ENCODE measurements around the gene ZNF423.

Gene ZNF423

GRCh38 chr16:49747654-49748053 lies 108.3 kb downstream of the ZNF423 start:
- no peak for DNase-seq

DNA sequence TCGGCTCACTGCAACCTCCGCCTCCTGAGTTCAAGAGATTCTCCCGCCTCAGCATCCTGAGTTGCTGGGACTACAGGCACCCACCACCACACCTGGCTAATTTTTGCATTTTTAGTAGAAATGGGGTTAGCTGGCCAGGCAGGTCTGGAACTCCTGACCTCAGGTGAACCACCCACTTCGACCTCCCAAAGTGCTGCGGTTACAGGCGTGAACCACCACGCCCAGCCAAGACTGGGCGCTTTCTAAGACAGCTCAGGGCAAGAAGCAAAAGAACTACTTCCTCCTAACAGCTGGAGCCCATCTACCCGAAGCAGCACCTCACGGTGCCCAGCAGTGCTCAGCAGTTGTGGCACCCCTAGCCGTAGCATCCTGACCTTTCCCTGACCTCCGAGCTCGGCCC lies 109.4 kb downstream of the ZNF423 start:
- DNase-seq, result no peak

DNA sequence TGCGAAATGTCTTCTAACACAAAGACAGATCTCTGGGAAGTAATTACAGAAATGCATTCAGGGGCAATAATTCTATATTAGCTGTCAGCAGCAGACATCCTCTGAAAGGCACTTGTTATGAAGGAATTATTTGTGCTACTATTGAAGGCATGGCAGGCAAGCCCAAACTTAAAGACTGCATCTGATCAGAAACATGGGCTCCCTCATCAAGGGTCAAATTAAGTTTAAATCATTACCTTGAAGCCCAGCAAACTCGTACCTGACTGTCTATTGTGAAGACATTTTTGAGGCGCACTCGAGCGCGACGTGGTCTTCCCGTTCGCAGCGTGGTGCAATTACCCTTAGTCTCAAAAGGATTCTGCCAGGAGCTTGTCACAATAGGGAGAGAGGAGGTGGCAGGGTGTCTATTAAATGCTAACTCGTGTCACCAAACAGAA lies 110.6 kb downstream of the ZNF423 start:
- DNase-seq, result no peak

DNA sequence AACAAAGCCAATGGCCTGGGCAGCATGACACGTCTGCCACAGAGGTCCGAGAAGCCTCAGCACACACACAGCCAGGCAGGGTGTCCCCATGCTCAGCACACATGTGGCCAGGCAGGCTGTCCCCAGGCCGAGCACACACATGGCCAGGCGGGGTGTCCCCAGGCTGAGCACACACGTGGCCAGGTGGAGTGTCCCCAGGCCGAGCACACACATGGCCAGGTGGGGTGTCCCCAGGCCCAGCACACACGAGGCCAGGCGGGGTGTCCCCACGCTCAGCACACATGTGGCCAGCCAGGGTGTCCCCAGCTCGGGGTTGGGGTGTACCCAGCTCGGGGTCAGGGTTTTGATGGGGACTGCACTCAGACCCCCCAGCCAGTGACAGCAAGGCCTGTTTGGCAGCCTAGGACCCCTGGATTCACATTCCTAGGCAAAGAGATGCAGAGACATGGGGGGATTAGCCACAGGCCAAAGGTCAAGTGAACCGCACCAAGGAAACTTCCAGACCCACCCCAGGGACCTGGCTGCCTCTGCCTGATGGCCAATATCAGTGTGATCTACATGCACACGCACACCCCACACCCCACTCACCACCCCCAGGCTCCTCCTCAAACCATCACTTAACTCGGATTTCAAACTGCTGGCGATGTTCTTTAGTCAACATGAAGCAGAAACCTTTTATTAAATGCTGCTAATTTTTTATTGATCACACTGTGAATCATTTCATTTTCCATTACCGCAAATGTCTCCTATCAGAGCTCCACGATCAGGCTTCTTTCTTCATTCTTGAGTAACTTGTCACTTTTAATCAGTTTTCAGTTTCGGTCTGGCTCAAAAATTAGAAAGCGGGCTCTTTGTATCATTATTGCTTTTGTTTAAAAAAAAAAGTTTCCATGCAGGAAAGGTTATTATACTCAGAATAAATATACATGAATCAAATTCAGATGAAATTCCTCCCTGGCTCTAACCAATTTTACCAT lies 111.4 kb downstream of the ZNF423 start:
- DNase-seq, result no peak

- no peak for DNase-seq
These were observed 112.3 kb downstream of the ZNF423 start for GRCh38 chr16:49743658-49744057.

- DNase-seq, result no peak
These were observed 112.8 kb downstream of the ZNF423 start for GRCh38 chr16:49743203-49743464.

DNA sequence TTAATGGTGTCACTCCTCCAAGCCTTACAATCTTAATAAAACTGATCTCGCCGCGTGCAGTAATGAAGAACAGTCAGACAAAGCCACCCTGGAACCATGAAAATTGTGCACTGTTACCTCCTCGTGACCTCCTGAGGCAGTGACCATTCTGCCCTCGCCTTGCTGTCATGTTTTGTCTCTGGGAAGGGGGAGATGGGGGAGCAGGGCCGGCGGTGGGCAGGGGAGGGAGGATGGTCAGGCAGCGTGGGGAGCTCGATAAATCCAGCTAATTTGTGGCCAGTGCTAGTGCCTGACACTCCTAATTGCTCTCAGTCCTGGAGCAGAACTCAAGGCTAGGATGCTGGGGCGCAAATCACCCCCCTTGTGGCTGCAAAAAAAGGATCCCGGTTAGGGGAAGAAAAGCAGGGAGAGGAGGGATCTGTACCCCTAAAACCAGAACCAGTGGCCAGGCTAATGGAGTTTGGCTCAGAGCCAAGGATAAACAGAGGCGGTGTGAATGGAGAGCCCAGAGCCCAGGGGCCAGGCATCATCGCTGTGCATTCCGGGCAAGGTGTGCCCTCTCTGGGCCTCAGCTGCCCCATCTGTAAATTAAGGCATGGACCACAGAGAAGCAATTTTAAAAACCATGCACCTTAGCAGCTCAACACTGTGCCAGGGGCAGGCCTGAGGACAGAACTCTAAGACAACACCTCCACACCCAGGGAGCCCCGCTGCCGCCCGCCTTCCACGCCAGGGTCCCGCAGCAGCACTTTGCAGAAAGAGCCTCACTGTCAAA lies 113.3 kb downstream of the ZNF423 start:
- DNase-seq, result no peak

DNA sequence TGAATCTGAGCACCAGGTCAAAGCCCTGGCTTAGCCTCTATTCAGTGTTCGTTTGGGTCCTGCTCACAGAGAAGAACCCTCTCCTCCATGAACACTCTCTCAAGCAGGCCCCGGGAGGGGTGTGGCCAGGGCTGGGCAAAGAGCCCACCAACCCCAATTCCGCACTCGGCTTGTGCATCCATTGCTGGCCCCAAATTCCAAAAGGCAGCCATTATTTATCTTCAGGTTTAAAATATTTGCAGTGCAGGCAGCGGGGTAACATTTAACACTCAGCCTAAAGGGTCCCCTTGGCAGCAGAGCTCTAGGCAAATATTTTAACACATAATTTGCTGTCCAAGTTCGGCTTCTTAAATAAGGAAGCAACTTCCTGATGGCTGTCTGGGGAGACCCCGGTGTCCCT lies 115.7 kb downstream of the ZNF423 start:
- no peak for DNase-seq

GRCh38 chr16:49739381-49739780 lies 116.5 kb downstream of the ZNF423 start:
- no peak for DNase-seq

DNA sequence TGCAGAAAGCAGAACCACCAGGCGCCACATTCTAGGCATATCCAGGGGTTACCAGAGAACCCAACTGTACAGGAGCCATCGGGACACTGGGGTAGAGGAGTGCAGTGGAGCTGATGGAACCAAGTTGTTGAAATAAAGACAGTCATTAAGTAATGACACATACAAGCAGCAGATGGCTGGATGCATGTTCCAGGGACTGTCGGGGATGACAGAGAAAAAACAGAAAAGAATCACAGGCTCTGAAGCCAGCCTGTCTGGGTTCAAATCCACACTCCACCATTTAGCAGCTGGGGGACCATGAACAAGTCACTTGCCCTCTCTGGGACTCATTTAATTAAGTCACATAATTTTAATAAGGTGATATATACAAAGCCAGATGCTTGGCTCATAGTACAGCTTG lies 117.1 kb downstream of the ZNF423 start:
- no peak for DNase-seq

DNA sequence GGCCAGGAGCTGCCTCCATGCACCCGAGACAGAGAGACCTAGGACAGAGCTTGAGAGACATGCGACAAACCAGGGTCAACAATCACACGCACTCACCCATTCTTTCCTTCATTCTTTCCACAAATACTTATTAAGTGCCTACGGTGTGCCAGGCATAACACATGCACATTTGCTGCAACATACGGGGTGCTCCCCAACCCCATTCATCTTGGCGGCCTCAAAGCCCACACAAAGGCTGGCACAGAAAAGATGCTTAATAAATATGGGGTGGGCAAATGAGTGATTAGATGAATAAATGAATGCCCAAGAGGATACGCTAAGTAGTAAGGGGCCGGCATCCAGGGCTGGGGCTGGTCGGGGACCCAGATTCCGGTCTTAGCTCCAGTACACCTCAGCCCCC lies 117.9 kb downstream of the ZNF423 start:
- DNase-seq, result no peak

GRCh38 chr16:49737541-49737940 lies 118.4 kb downstream of the ZNF423 start:
- no peak for DNase-seq

DNA sequence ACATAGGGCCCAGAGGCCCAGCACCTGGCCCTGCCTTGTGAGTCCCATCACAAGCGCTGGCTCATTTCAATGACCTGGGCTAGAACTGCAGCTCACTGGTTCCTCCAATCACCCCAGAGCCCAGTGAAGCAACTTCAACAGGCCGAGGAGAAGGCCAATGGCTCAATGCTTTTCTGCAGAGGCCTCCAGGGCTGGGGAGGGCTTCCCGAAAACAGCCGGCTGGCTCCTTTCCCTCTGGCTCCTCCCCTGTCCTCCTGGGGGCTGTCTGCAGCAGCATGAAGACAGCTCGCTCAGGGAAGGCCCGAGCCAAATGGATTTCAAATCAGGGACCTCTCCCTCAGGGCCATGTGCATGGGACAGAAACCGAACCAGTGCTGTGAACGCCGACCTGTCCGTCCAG lies 121.6 kb downstream of the ZNF423 start:
- no peak for DNase-seq

GRCh38 chr16:49733313-49734009 lies 122.5 kb downstream of the ZNF423 start:
- DNase-seq, result no peak

GRCh38 chr16:49731911-49732310 lies 124.0 kb downstream of the ZNF423 start:
- DNase-seq, result no peak

DNA sequence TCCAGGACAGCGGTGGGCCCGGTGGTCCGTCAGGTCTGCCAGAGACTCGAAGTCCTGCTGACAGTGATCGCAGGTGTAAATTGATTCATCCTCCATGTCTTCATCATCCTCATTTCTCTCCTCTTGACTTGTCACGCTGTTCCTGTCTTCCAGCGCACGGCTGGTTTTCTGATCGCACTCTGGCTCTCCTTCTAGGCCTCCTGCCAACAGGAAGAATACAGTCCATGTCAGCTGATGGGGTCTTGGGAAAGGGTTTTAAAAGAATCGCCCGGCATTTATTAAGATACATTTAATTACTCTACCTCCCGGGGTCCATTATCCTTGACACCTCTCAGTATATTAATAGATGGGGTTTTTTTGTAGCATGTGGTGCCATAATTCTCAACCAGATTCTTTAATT lies 125.1 kb downstream of the ZNF423 start:
- no peak for DNase-seq

GRCh38 chr16:49727611-49728010 lies 128.3 kb downstream of the ZNF423 start:
- DNase-seq, result no peak

DNA sequence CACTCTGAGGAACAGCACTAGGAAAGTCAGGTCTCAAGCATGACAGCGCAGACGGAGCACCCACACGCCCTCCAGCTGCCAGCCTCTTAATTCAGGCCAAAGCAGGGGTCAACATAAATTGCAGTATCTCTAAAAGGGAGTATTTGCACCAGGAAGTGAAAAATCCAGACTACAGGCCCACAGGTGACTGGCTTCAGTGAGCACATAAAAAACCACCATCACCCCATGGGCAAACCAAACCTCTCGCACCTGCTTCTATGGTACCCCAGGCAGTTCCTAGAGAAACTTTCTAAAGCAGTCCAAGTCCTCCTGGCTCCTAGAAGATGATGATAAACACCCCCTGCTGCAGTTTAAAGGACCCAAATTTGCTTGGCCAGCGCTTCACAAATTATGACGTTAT lies 129.8 kb downstream of the ZNF423 start:
- DNase-seq, result no peak

- no peak for DNase-seq
These were observed 130.3 kb downstream of the ZNF423 start for GRCh38 chr16:49725651-49726050.

DNA sequence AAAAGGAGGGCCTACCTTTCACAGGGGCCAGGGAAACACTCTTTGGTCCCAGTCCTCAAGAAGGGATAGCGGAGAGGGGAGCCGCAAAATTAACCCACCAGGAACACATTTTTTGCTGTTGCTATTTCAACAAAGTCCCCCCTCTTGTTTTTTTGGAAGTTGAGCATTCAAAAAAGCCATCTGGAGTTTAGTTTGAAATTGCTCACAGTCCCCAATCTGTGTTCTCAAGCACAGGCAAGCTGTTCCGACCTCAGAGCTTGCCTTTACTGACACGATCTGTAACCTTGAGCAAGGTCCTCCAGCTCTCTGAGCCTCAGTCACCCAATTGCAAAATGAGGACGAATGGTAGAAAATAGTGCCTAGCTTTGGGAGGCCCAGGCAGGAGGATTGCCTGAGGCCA lies 131.1 kb downstream of the ZNF423 start:
- no peak for DNase-seq

GRCh38 chr16:49723310-49723709 lies 132.6 kb downstream of the ZNF423 start:
- no peak for DNase-seq

DNA sequence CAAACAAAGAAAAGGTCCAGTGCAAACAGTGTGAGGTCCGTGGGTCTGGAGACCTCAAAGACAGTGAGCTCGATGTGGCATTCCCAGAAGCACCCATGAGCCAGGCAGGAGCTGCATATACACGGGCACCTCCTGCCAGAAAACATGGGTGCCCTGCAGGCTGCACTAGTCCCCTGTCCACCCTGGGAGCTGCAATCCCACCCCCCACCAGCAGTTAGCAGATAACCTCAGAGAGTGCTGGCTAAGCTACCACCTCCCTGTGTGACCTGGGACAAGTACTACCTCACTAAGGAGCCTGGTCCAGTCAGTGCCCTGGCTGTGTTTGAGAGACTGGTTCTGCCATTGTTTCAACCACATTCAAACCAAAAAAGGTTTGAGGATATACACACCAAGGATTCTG lies 135.7 kb downstream of the ZNF423 start:
- DNase-seq, result no peak

DNA sequence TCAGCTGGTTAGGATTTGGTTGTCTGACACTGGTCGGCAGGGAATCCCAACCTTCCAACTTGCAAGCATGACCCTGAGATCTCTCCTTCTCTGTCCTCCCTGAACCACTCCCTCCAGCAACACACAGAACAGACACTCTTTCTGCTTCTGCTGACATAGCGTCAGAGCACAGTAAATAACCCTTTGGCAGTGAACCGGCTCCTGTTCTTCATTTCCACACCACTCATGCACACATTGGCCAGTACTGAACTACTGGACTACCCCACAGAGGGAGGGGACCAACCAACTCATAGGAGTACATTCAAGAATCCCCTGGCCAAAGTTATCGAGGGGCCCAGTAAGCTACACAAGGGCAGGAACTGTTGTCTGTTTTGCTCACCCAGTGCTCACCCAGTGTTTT lies 138.2 kb downstream of the ZNF423 start:
- DNase-seq, result no peak
